ENCODE results near the gene TPGS2.

DNA sequence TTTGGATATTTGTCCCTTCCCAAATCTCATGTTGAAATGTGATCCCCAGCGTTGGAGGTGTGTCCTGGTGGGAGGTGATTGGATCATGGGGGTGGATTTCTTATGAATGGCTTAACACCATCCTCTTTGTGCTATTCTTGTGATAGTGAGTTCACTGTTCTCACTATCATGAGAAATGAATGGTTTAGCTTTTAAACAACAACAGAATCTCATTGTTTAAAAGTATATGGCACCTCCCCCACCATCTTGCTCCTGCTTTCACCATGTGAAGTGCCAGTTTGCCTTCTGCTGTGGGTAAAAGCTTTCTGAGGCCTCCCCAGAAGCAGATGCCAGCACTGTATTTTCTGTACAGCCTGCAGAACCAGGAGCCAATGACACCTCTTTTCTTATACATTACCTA, 38.3 kb upstream of the TPGS2 start:
- TF ChIP-seq, protein P1, sequence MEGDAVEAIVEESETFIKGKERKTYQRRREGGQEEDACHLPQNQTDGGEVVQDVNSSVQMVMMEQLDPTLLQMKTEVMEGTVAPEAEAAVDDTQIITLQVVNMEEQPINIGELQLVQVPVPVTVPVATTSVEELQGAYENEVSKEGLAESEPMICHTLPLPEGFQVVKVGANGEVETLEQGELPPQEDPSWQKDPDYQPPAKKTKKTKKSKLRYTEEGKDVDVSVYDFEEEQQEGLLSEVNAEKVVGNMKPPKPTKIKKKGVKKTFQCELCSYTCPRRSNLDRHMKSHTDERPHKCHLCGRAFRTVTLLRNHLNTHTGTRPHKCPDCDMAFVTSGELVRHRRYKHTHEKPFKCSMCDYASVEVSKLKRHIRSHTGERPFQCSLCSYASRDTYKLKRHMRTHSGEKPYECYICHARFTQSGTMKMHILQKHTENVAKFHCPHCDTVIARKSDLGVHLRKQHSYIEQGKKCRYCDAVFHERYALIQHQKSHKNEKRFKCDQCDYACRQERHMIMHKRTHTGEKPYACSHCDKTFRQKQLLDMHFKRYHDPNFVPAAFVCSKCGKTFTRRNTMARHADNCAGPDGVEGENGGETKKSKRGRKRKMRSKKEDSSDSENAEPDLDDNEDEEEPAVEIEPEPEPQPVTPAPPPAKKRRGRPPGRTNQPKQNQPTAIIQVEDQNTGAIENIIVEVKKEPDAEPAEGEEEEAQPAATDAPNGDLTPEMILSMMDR (IDR thresholded peaks at IDR 0.05) = no peak
- no peak for TF ChIP-seq POLR2A (IDR thresholded peaks at IDR 0.05)
- TF ChIP-seq EP300 (IDR thresholded peaks at IDR 0.05; ENCODE audit: low read depth) = no peak
- no peak for TF ChIP-seq POLR2AphosphoS5 (IDR thresholded peaks at IDR 0.05)
